PC-9 (cell line): ENCODE measurements around the gene CIRBP. TPM values are rescaled to one million over a fixed set of nuclear protein-coding genes. Genes with fewer than 3 reads are reported as not detected.
"Not testable (repeated sequence)": the region's sequence is repeated elsewhere in the genome, so short reads cannot be mapped to it uniquely, and the experiment has no call there.

Experiments used
- BruUV-seq: library from RNA; stranded (reverse); fragments of 400-500 nt; replicated peaks from 2 replicates; lab custom pipeline; 2021; lab: Mats Ljungman, UMichigan
- CTCF ChIA-PET: fragments of 300-600 bp; sonication (Branson Sonifier 250); formaldehyde crosslinking; loops from one replicate; lab custom pipeline; 2022; ENCODE audit warnings: antibody characterized with exemption; lab: Charles Lee
- POLR2A ChIA-PET: fragments of 300-600 bp; sonication (Branson Sonifier 250); formaldehyde crosslinking; loops from one replicate; lab custom pipeline; 2022; ENCODE audit warnings: antibody characterized with exemption; ENCODE audit not compliant: unreplicated experiment; lab: Charles Lee
- DNase-seq, 2 experiments: peaks; one replicate each; pipeline versions ENCODE4 v3.0.0 to v3.0.0-alpha.2; 2015 to 2022; ENCODE audit warnings: mixed read lengths in 1 of 2
- H2AFZ ChIP-seq: fragments of 200-600 bp; sonication (generic); 2 replicates; pipeline ENCODE4 v1.8.1; 2017; ENCODE audit warnings: antibody characterized with exemption
- H3F3A ChIP-seq: fragments of 200-600 bp; sonication (generic); 2 replicates; pipeline ENCODE4 v1.8.1; 2017; ENCODE audit warnings: antibody characterized with exemption, mild to moderate bottlenecking, low read depth; ENCODE audit not compliant: insufficient read depth
- H3K27ac ChIP-seq: fragments of 200-600 bp; sonication (generic); 2 replicates; pipeline ENCODE4 v1.6.1; 2016; ENCODE audit warnings: mixed run types
- H3K27me3 ChIP-seq: fragments of 200-600 bp; sonication (generic); 2 replicates; pipeline ENCODE4 v1.6.1; 2016; ENCODE audit warnings: low read depth, mixed run types; ENCODE audit not compliant: insufficient read depth
- H3K36me3 ChIP-seq: fragments of 200-600 bp; sonication (generic); 2 replicates; pipeline ENCODE4 v1.6.1; 2016; ENCODE audit warnings: low read depth, mixed run types
- H3K4me1 ChIP-seq: fragments of 200-600 bp; sonication (generic); replicated peaks from 2 replicates; pipeline ENCODE4 v1.6.1; 2016; ENCODE audit warnings: mixed run types; ENCODE audit not compliant: insufficient read depth
- H3K4me2 ChIP-seq: fragments of 200-600 bp; sonication (generic); 2 replicates; pipeline ENCODE4 v1.6.1; 2017; ENCODE audit warnings: mixed run types
- H3K4me3 ChIP-seq: fragments of 200-600 bp; sonication (generic); 2 replicates; pipeline ENCODE4 v1.6.1; 2016; ENCODE audit warnings: mixed run types
- H3K79me2 ChIP-seq: fragments of 200-600 bp; sonication (generic); 2 replicates; pipeline ENCODE4 v1.6.1; 2017; ENCODE audit warnings: low read depth, mixed run types
- H3K9me2 ChIP-seq: fragments of 200-600 bp; sonication (generic); 2 replicates; pipeline ENCODE4 v1.8.1; 2017; ENCODE audit warnings: mild to moderate bottlenecking; ENCODE audit not compliant: insufficient read depth
- H3K9me3 ChIP-seq: fragments of 200-600 bp; sonication (generic); 2 replicates; pipeline ENCODE4 v1.8.1; 2016; ENCODE audit warnings: low read depth; ENCODE audit not compliant: insufficient read depth
- H4K20me1 ChIP-seq: fragments of 200-600 bp; sonication (generic); 2 replicates; pipeline ENCODE4 v1.8.1; 2017; ENCODE audit not compliant: insufficient read depth
- EZH2 ChIP-seq: fragments of 200-600 bp; sonication (generic); IDR thresholded peaks from 2 replicates; pipeline ENCODE4 v1.8.0; 2017; ENCODE audit warnings: antibody characterized with exemption, low read depth
- intact Hi-C: fragments of 100-400 bp; cut with micrococcal nuclease; formaldehyde crosslinking; loops from one replicate; pipeline ENCODE4 v1.10.0; 2022; ENCODE audit not compliant: unreplicated experiment
- total RNA-seq: library from RNA; stranded (reverse); gene quantifications from 2 replicates; pipeline ENCODE4 v1.2.3, GENCODE V29; 2021
- TF ChIP-seq, protein P1 (sequence below): fragments of 200-600 bp; sonication (generic); conservative IDR thresholded peaks from 2 replicates; pipeline ENCODE4 v1.6.1; 2017; ENCODE audit warnings: mixed run types, antibody characterized with exemption, mild to moderate bottlenecking, moderate library complexity

The CIRBP gene
- total RNA-seq, 1 experiment from 2014 or later, result 86.9 TPM

GRCh38 chr19:1317274-1318003 lies 48.3 kb downstream of the CIRBP start:
- Histone ChIP-seq H3K27ac (no peak overlapping the region), H3K4me3 (no peak overlapping the region), H3K27me3 (peaks cover 7% of the 10 kb centered on the region), H3K36me3 (no peaks in the 10 kb centered on the region), H3K4me1 (peaks cover 17% of the 10 kb centered on the region), H3K9me3 (no peaks in the 10 kb centered on the region), H3K79me2 (no peaks in the 10 kb centered on the region), H3K4me2 (no peak overlapping the region), H4K20me1 (no peaks in the 10 kb centered on the region), H3K9me2 (no peaks in the 10 kb centered on the region), H2AFZ (no peak overlapping the region), H3F3A (peaks cover 9% of the 10 kb centered on the region; the same call in 1 of the 2 replicates)
- BruUV-seq, result no TSS peak
- intact Hi-C loops, result no loop called here
- DNase-seq, result peak in 1 of 2 experiments; percentile 40
- TF ChIP-seq, protein P1, sequence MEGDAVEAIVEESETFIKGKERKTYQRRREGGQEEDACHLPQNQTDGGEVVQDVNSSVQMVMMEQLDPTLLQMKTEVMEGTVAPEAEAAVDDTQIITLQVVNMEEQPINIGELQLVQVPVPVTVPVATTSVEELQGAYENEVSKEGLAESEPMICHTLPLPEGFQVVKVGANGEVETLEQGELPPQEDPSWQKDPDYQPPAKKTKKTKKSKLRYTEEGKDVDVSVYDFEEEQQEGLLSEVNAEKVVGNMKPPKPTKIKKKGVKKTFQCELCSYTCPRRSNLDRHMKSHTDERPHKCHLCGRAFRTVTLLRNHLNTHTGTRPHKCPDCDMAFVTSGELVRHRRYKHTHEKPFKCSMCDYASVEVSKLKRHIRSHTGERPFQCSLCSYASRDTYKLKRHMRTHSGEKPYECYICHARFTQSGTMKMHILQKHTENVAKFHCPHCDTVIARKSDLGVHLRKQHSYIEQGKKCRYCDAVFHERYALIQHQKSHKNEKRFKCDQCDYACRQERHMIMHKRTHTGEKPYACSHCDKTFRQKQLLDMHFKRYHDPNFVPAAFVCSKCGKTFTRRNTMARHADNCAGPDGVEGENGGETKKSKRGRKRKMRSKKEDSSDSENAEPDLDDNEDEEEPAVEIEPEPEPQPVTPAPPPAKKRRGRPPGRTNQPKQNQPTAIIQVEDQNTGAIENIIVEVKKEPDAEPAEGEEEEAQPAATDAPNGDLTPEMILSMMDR, result no peak
- TF ChIP-seq EZH2, result no peak
- POLR2A ChIA-PET, result no interaction called here
- CTCF ChIA-PET, result interaction anchor here (0.6 to 0.7 kb wide), 2 partner anchors 22 to 44 kb away, joined by 3 read pairs; no protein-coding TSS in a partner anchor

DNA sequence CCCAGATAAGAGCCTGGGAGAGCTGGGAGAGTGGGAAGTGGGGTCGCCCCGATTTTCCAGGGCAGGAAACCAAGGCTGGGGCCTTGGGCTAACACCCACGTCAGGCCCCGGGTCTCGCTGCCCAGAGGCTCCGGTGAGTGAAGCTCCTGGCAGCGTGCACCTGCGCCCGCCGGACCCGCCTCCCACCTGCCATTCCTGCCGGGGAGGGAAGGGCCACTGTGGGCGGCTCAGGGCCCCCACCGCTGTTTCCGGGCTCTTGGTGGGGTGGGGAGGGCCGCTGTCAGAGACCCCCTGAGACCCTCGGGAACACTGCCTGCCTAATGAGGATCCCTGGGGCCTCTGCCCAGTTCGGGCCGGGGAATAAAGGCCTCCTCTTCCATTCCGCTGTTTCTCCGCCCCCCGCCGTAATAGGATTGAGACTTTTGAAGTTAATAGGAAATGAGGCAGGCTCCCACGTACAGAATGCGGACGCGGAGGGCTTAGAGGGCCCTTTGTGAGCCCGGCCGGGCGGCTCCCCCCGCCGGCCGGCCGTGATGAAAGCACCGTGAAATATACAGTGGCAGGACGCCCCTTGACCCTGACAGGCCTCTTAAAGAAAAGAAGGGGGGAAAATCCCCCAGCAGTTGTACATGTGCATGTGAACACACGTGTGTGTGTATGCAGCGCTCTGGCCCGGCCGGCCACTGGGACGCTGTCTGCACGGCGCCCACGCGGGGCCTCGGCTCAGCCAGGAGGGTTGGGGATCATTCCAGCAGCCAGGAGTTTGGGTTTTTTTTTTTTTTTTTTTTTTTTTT lies 49.7 kb downstream of the CIRBP start:
- Histone ChIP-seq H3K27me3 (peaks cover 7% of the 10 kb centered on the region), H3F3A (peaks cover 9% of the 10 kb centered on the region; the same call in 1 of the 2 replicates), H3K27ac (no peak overlapping the region), H3K9me3 (no peaks in the 10 kb centered on the region), H3K9me2 (no peaks in the 10 kb centered on the region), H3K79me2 (no peaks in the 10 kb centered on the region), H3K4me1 (peaks cover 8% of the 10 kb centered on the region), H3K4me3 (no peak overlapping the region), H3K36me3 (no peaks in the 10 kb centered on the region), H3K4me2 (no peak overlapping the region), H4K20me1 (no peaks in the 10 kb centered on the region), H2AFZ (no peak overlapping the region)
- no peak for DNase-seq
- ChIA-PET POLR2A (interaction anchor here (0.7 kb wide), 1 partner anchor 98 kb away, joined by 4 read pairs; no protein-coding TSS in a partner anchor), CTCF (interaction anchor here (0.7 kb wide), 1 partner anchor 14 kb away, joined by 4 read pairs; no protein-coding TSS in a partner anchor)
- no TSS peak for BruUV-seq
- intact Hi-C loops, result no loop called here
- no peak for TF ChIP-seq EZH2
- TF ChIP-seq, protein P1, result no peak

- ChIA-PET CTCF (interaction anchor here (0.6 kb wide), 1 partner anchor 40 kb away, joined by 3 read pairs; no protein-coding TSS in a partner anchor), POLR2A (interaction anchor here (0.7 kb wide), 1 partner anchor 453 kb away, joined by 3 read pairs; no protein-coding TSS in a partner anchor)
- H3K79me2 ChIP-seq, BruUV-seq, H3K4me3 ChIP-seq, H3K9me2 ChIP-seq, H3K27me3 ChIP-seq, H3F3A ChIP-seq, DNase-seq, H2AFZ ChIP-seq, H3K36me3 ChIP-seq, intact Hi-C loops, H4K20me1 ChIP-seq, H3K9me3 ChIP-seq, H3K4me1 ChIP-seq: not testable (repeated sequence)
- peak overlapping the region; percentile 29; the same call in 1 of the 2 replicates for H3K27ac ChIP-seq
- peak overlapping the region; percentile 34; the same call in 1 of the 2 replicates for H3K4me2 ChIP-seq
Observed at GRCh38 chr19:1320282-1320650, 51.1 kb downstream of the CIRBP start.
